Fibroblast of pulmonary artery (primary cell): ENCODE data around the gene SERPINB10.
"Not testable (repeated sequence)": the region's sequence is repeated elsewhere in the genome, so short reads cannot be mapped to it uniquely, and the experiment has no call there.

Source experiments
- DNase-seq: peaks from one replicate; pipeline ENCODE4 v3.0.0-alpha.2; 2010; ENCODE audit warnings: low read depth
- H3K4me3 ChIP-seq: replicated peaks from 2 replicates; pipeline ENCODE4 v1.5.1; 2011; ENCODE audit warnings: low read depth, mild to moderate bottlenecking, control low read depth, low read length, moderate library complexity
- TF ChIP-seq, protein P1 (sequence below): IDR thresholded peaks from 2 replicates; pipeline ENCODE4 v1.5.1; 2011; ENCODE audit warnings: mild to moderate bottlenecking, control low read depth, low read length, inconsistent platforms; ENCODE audit errors: missing control alignments

Gene SERPINB10

DNA sequence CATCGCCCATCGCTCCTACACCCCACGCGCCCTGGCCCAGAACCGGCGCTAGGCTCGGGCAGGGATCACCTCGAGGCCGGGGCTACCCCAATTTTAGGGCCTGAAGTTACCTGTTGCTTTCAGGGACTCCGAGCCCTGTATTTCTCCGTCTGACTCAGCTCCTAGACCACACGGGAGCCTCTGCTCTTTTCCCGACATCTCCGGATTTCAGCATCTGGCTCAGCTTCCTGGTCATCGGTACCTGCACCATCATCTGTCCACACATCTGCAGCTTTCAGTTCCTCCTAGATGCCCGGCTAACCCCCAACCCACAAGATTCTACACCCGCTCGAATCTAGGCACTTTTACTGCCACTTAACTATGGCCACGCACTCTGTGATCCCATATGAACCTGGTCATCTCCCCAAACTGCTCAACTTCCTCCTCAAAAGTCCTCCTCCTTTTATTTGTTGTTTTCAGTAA, 29.2 kb downstream of the SERPINB10 start:
- H3K4me3 ChIP-seq: peak overlapping the region; percentile 62
- DNase-seq: no peak
- TF ChIP-seq, protein P1, sequence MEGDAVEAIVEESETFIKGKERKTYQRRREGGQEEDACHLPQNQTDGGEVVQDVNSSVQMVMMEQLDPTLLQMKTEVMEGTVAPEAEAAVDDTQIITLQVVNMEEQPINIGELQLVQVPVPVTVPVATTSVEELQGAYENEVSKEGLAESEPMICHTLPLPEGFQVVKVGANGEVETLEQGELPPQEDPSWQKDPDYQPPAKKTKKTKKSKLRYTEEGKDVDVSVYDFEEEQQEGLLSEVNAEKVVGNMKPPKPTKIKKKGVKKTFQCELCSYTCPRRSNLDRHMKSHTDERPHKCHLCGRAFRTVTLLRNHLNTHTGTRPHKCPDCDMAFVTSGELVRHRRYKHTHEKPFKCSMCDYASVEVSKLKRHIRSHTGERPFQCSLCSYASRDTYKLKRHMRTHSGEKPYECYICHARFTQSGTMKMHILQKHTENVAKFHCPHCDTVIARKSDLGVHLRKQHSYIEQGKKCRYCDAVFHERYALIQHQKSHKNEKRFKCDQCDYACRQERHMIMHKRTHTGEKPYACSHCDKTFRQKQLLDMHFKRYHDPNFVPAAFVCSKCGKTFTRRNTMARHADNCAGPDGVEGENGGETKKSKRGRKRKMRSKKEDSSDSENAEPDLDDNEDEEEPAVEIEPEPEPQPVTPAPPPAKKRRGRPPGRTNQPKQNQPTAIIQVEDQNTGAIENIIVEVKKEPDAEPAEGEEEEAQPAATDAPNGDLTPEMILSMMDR: no peak

DNA sequence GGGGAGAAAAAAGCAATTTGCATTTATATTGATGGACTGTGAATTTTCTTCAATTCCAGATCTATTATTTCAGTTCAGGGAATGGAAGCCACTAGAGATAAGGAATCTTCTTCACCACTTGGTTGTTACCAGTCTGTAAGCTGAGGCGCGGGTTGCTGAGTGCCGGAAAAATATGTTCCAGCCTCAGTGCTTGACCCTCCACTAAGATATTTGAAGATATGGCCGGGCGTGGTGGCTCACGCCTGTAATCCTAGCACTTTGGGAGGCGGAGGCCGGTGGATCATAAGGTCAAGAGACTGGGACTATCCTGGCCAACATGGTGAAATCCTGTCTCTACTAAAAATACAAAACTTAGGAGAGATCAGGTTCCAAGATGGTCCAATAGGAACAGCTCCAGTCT, 32.2 kb downstream of the SERPINB10 start:
- no peak overlapping the region for H3K4me3 ChIP-seq
- TF ChIP-seq, protein P1: no peak
- DNase-seq: no peak

DNA sequence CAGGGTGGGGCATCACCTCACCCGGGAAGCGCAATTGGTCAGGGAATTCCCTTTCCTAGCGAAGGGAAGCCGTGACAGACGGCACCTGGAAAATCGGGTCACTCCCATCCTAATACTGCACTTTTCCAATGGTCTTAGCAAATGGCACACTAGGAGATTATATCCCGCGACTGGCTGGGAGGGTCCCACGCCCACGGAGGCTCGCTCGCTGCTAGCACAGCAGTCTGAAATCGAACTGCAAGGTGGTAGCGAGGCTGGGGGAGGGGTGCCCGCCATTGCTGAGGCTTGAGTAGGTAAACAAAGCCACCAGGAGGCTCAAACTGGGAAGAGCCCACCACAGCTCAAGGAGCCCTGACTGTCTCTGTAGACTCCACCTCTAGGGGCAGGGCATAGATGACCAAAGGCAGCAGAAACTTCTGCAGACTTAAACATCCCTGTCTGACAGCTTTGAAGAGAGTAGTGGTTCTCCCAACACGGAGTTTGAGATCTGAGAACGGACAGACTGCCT, 32.8 kb downstream of the SERPINB10 start:
- not testable (repeated sequence) for H3K4me3 ChIP-seq, DNase-seq

DNA sequence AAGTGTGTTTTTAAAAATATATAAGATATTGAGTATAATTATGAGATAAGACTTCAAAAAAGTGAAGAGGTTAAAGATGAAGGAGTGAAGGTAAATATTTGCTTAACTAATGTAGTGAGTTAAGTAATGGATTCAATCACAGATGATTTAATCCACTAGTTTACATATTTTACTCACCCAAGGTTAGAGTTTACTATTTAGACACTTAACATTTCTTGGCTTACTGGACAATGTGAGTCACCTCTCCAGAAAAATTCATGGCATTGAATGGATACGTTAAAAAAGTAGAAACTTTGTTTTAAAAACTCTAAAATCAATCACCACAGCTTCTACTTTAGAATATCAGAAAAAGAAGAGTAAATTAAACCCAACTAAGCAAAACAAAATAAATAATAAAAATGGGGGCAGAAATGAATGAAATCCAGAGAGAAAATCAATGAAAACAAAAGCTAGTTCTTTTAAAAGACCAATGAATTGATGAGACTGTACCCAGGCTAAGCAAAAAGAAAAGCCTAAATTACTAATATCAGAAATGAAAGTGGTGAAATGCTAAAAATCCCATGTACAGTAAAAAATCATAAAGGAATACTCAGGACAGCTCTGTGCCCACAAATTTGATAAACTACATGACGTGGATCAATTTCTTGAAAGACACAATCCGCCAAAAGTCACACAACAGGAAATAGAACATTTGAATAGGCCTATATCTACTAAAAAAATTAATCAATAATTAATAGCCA, 39.5 kb downstream of the SERPINB10 start:
- TF ChIP-seq, protein P1: no peak
- no peak overlapping the region for H3K4me3 ChIP-seq
- no peak for DNase-seq

DNA sequence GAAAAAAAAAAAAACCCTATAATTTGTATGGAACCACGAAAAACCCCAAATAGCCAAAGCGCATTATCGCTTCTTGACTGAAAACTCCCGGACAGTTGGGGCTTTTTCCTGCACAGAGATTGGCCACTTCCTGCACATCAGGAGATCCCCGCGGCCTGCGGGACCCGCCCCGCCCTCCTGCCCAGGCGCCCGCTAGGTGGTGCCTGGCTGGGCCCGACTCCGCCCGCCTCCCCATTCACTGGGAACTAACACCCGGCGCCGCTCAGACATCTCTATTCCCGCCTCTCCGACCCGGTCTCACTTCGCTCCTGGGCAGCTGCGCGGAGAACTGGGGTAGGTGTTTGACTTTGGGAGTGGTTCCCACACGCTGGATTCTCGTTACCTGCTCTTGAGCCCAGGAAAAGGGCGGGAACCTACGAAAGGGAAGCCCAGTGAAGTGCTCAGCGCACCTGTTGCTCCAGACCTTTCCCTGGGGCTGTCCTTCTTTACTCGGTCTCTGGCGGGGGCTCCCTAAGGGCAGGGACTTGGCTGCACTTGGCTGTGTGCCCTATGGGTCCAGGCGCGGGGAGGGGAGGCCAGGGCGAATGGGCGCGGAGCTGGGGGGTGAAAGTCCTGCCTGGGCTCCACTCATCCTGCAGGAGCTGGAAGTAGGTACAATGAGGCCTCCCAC, 41.4 kb downstream of the SERPINB10 start, which contains the start of gene HMSD:
HMSD (plus strand) TSS at position 234 of the 670 bp plus-strand sequence. CDS start 4,155 bp downstream, outside the sequence.
- DNase-seq: no peak
- TF ChIP-seq, protein P1: peak; percentile 26
- peak within 1 kb of the TSS; percentile 49 for H3K4me3 ChIP-seq

DNA sequence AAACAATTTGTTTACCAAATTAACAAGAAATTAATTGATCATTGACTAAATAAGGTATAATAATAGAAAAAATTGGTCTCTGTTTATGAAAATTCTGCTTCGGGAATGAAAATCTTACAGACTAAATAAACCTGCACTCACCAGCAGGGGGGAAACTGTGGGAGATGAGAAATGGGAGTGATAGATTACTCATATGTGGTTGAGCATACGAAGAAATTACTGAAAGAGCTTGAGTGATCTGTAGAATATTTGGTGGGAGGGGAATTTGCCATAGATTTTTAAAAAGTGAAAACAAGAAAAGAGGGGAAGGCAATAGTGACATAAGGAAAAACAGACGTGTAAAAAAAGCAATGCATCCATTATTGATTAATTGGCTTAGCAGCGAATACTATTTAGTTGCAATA, 43.5 kb downstream of the SERPINB10 start:
- H3K4me3 ChIP-seq: no peak overlapping the region
- TF ChIP-seq, protein P1: peak; percentile 35
- no peak for DNase-seq

DNA sequence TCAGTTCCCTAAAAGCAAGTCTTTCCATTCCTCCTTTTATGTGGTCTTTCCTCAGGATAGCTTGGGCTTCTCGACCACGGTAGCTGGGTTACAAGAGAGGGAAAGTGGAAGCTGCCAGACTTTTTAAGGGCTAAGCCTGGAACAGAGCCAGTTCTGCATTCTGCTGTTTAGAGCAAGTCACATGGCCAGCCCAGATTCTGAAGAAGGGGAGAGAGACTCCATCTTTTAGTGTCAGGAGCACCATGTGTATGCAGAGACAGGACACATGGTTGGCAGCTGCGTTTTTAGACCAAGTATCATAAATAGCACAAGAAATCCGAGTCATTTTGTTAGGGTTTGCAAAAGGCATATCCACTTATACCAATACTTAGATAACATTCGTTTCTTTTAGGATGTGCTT, 46.1 kb downstream of the SERPINB10 start:
- no peak for DNase-seq
- TF ChIP-seq, protein P1: no peak
- no peak overlapping the region for H3K4me3 ChIP-seq
